Loucy (cell line): ENCODE data around the gene DUSP9.

ENCODE experiments used
- H2AFZ ChIP-seq: fragments of 200-600 bp; sonication (generic); 2 replicates; pipeline ENCODE4 v1.6.0; 2016; ENCODE audit warnings: antibody characterized with exemption, mild to moderate bottlenecking, low read length, moderate library complexity
- H3F3A ChIP-seq: fragments of 200-600 bp; 2 replicates; pipeline ENCODE4 v1.6.0; 2016; ENCODE audit warnings: antibody characterized with exemption, low read depth, mild to moderate bottlenecking
- H3K27me3 ChIP-seq: fragments of 200-600 bp; sonication (generic); 2 replicates; pipeline ENCODE4 v1.6.1; 2014; ENCODE audit warnings: low read length, mild to moderate bottlenecking; ENCODE audit not compliant: insufficient read depth, poor library complexity, severe bottlenecking
- H3K36me3 ChIP-seq: fragments of 200-600 bp; sonication (generic); 2 replicates; pipeline ENCODE4 v1.6.1; 2016; ENCODE audit warnings: low read length; ENCODE audit not compliant: insufficient read depth
- H3K4me1 ChIP-seq: fragments of 200-600 bp; sonication (generic); 2 replicates; pipeline ENCODE4 v1.5.1; 2014; ENCODE audit warnings: low read length, mild to moderate bottlenecking; ENCODE audit not compliant: insufficient read depth, poor library complexity, severe bottlenecking
- H3K4me2 ChIP-seq: fragments of 200-600 bp; sonication (generic); 2 replicates; pipeline ENCODE4 v1.6.0; 2014; ENCODE audit warnings: antibody characterized with exemption, low read length, low read depth, mild to moderate bottlenecking; ENCODE audit not compliant: poor library complexity, severe bottlenecking
- H3K4me3 ChIP-seq: fragments of 200-600 bp; sonication (generic); 2 replicates; pipeline ENCODE4 v1.5.1; 2014; ENCODE audit warnings: low read length, mild to moderate bottlenecking, mixed read lengths; ENCODE audit not compliant: poor library complexity, severe bottlenecking
- H3K79me2 ChIP-seq: fragments of 200-600 bp; sonication (generic); 2 replicates; pipeline ENCODE4 v1.6.1; 2014; ENCODE audit warnings: low read length; ENCODE audit not compliant: insufficient read depth
- H3K9ac ChIP-seq: fragments of 200-600 bp; sonication (generic); 2 replicates; pipeline ENCODE4 v1.6.0; 2014; ENCODE audit warnings: mild to moderate bottlenecking, low read depth, low read length, moderate library complexity; ENCODE audit not compliant: poor library complexity, severe bottlenecking
- H3K9me2 ChIP-seq: fragments of 200-600 bp; sonication (generic); replicated peaks from 2 replicates; pipeline ENCODE4 v1.6.1; 2016; ENCODE audit warnings: low read depth, low read length, mixed read lengths
- H3K9me3 ChIP-seq: fragments of 200-600 bp; sonication (generic); 2 replicates; pipeline ENCODE4 v1.6.1; 2014; ENCODE audit warnings: mild to moderate bottlenecking, antibody characterized with exemption, low read length, low read depth; ENCODE audit not compliant: insufficient read depth
- H4K20me1 ChIP-seq: fragments of 200-600 bp; sonication (generic); 2 replicates; pipeline ENCODE4 v1.6.0; 2014; ENCODE audit warnings: antibody characterized with exemption, low read length, mild to moderate bottlenecking; ENCODE audit not compliant: insufficient read depth, poor library complexity, severe bottlenecking
- EZH2phosphoT487 ChIP-seq: fragments of 200-600 bp; IDR thresholded peaks from 2 replicates; pipeline ENCODE4 v1.6.1; 2018; ENCODE audit warnings: antibody characterized with exemption, mild to moderate bottlenecking, moderate library complexity, borderline replicate concordance
- TF ChIP-seq, protein P1 (sequence below): fragments of 200-600 bp; sonication (generic); conservative IDR thresholded peaks from 2 replicates; pipeline ENCODE4 v1.5.1; 2014; ENCODE audit warnings: mild to moderate bottlenecking, antibody characterized with exemption, low read length

DUSP9 gene

DNA sequence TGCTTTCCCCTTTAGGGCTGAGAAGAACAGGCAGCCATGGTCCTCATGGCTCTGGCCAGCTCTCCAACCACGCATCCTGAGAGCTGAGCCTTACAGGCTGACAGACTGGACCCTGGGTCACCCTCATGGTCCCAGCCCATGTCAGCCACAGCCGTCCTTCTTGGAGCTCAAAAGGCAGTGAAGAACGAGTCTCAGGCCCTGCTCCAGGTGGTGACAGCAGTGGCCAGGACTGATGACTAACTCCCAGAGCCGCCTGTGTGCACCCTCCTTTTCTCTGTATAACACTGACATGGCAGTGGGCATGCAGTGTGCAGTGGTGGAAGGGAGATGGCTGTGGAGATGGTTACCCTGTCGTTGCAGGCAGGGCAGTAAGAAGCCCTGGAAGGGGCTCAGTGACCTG is 10.3 kb upstream of the DUSP9 start:
- Histone ChIP-seq H3K36me3 (no peaks in the 10 kb centered on the region), H3K9me3 (no peaks in the 10 kb centered on the region), H4K20me1 (no peaks in the 10 kb centered on the region), H3K27me3 (no peaks in the 10 kb centered on the region), H3K79me2 (no peaks in the 10 kb centered on the region), H2AFZ (no peak overlapping the region), H3F3A (no peaks in the 10 kb centered on the region), H3K4me2 (no peak overlapping the region), H3K4me1 (no peaks in the 10 kb centered on the region), H3K9me2 (no peaks in the 10 kb centered on the region), H3K9ac (no peak overlapping the region), H3K4me3 (no peak overlapping the region)
- TF ChIP-seq, protein P1, sequence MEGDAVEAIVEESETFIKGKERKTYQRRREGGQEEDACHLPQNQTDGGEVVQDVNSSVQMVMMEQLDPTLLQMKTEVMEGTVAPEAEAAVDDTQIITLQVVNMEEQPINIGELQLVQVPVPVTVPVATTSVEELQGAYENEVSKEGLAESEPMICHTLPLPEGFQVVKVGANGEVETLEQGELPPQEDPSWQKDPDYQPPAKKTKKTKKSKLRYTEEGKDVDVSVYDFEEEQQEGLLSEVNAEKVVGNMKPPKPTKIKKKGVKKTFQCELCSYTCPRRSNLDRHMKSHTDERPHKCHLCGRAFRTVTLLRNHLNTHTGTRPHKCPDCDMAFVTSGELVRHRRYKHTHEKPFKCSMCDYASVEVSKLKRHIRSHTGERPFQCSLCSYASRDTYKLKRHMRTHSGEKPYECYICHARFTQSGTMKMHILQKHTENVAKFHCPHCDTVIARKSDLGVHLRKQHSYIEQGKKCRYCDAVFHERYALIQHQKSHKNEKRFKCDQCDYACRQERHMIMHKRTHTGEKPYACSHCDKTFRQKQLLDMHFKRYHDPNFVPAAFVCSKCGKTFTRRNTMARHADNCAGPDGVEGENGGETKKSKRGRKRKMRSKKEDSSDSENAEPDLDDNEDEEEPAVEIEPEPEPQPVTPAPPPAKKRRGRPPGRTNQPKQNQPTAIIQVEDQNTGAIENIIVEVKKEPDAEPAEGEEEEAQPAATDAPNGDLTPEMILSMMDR, result no peak
- TF ChIP-seq EZH2phosphoT487, result no peak

DNA sequence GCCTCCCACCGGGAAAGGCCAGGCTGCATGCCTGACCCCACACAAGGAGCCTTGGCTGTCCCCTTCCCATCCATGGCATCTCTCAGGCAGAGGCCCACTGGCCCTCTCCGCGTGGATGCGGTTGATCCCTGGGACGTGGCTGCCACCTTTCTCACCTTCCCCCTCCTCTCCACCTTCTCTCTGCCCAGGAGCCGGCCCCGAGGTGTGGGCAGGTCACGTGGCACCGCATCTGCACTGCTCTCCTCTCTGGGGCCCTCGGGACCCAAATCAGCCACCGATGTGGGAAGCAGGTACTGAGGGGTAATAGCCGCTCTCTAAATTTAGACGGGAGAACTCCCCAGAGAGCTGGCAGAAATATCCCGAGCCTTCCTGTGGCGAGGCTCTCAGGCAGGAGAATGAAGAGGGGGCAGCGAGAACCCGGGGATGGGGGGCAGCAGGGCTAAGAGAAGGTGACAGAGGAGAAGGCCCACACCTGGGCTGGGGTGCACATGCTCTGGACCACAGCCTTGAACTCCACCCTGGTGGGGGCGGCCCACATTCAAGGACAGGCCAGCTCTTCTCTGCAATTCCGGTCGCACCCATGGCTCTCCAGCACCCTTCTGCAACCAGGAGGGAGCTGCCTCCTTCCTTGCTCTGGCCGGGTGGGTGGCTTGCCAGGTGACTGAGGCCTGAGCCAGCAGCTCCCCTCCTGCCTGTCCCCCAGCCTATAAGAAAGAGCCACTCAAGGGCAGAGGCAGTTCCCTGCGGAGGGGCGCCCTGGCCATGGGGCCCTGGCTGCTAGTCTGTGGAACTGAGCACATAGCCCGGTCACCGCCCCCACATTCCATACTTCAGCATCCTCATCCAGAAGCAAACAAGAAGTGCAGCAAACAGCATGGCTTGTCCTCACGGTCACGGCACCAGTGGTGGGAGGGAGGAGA is 9.6 kb upstream of the DUSP9 start:
- Histone ChIP-seq H3K9ac (no peak overlapping the region), H3K4me2 (no peak overlapping the region), H3K36me3 (no peaks in the 10 kb centered on the region), H3K27me3 (no peaks in the 10 kb centered on the region), H3K4me3 (no peak overlapping the region), H3K4me1 (no peaks in the 10 kb centered on the region), H3K79me2 (no peaks in the 10 kb centered on the region), H4K20me1 (no peaks in the 10 kb centered on the region), H3K9me2 (no peaks in the 10 kb centered on the region), H3F3A (no peaks in the 10 kb centered on the region), H3K9me3 (no peaks in the 10 kb centered on the region), H2AFZ (no peak overlapping the region)
- TF ChIP-seq, protein P1, result no peak
- no peak for TF ChIP-seq EZH2phosphoT487

DNA sequence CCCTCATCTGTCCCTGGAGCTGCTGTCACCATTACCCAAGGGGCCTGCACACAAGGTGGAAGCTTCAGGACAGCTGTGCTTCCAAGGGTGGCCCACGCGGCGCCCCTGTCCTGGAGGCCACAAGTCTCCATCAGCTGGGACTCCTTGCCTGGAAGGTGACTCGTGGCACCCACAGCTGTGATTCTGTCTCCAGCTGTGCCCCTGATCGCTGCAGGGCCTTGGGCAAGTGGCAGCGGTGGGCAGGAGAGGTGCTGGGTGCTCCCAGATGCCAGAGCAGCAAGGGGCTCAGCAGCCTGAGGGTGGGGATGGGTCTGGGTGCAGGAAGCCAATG is 9.0 kb upstream of the DUSP9 start:
- Histone ChIP-seq H3K4me2 (no peak overlapping the region), H2AFZ (no peak overlapping the region), H4K20me1 (no peaks in the 10 kb centered on the region), H3K9me2 (no peaks in the 10 kb centered on the region), H3K4me3 (no peak overlapping the region), H3K27me3 (no peaks in the 10 kb centered on the region), H3K79me2 (no peaks in the 10 kb centered on the region), H3K9me3 (no peaks in the 10 kb centered on the region), H3F3A (no peaks in the 10 kb centered on the region), H3K4me1 (no peaks in the 10 kb centered on the region), H3K9ac (no peak overlapping the region), H3K36me3 (no peaks in the 10 kb centered on the region)
- TF ChIP-seq, protein P1, result no peak
- no peak for TF ChIP-seq EZH2phosphoT487
